HPDE6-E6E7 (cell line): ENCODE measurements around the gene WIPF1.

Experiments
- DNase-seq: peaks from one replicate; pipeline ENCODE4 v3.0.0; 2011; ENCODE audit warnings: missing footprints; ENCODE audit errors: extremely low spot score

WIPF1 gene

DNA sequence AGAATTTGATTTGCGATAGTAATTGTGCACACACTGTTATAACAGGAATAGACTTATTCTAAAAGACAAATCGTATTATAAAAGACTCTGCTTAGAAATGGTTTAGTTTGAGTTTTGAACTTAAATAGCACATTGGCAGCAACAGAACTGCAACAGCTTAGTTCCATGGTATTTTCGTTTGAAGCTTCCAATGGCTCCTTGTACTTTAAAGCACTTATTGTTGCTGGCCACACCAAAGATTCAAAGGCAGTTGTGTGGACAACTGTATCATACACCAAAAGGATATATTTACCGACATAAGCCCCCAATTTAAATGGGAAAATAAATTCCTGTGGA, 627 bp downstream of the WIPF1 start:
- DNase-seq = no peak

DNA sequence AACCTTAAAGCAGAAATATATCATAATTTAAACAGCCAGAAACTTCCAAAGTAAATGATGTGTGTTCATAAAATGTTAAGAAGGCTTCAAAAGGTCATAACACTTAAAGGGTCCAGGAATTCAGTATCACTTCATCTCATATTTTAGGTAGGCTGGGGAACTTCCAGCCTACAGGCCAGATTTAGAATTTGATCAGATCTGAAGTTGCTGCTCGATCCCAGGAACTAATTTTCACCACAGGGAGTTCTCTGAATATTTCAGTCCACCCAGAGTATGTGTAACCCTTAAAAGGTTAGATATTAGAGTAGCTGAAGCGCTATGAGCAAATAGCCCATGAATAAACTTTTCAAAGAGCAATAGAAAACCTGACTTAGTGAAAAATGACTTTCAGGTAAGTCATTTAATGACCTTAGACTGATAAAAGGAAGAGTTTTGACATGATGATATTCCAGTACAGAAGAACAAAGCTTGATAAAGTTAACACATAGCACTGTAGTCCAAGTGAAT, 1.7 kb downstream of the WIPF1 start:
- no peak for DNase-seq

GRCh38 chr2:174595116-174595809, 2.3 kb downstream of the WIPF1 start:
- no peak for DNase-seq

DNA sequence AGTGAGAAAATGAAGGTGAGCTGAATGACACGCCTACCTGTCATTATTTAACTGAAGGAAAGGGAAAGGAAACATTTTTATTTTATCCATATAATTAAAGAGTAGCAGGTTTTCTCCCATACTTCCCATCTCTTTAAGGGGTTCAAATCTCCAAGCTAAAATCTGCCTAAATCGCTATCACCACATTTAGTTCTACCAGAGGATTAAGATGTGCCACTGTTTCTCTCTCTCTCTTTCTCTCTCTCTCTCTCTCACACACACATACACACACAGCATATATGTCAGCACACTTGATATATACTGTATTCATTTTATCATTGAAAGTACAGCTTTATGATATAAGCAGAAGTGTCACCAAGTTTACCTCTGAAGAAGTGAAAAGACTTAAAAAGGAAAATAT, 3.1 kb downstream of the WIPF1 start:
- DNase-seq = no peak

DNA sequence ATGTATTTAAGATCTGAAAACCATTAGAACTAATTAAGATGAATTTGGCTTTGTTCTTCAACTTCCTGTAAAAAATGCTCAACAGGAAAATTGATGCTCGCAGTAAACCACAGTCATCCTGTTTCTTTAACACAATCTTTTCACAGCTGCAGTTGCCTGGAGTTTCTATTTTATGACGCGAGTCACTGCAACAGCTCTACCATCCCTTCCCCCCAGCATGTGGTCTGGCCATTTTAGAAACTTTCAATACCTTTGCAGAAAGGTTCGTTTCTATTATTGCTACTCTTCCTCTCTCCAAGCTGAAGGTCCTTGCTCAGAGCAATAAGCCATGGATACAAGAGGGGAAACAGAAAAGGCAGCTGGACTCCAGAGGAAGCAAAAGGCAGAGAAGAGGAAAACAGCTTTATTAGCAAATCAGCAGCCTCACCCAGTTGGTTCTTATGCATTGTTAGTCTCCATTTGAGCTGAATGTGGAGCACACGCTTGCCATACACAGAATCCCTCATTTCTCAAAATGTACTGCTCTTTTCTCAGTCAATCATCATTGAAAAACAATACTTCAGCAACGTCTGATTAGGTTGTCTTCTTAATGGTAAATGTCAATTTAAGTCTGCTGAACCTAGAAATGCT, 3.9 kb downstream of the WIPF1 start:
- DNase-seq = no peak

- DNase-seq = no peak
Measured at GRCh38 chr2:174593041-174593440, 4.6 kb downstream of the WIPF1 start.

- DNase-seq = no peak
Measured at GRCh38 chr2:174591740-174592139, 5.9 kb downstream of the WIPF1 start.

- no peak for DNase-seq
Measured at GRCh38 chr2:174590928-174591648, 6.5 kb downstream of the WIPF1 start.

- DNase-seq = no peak
Measured at GRCh38 chr2:174590346-174590745, 7.3 kb downstream of the WIPF1 start.

DNA sequence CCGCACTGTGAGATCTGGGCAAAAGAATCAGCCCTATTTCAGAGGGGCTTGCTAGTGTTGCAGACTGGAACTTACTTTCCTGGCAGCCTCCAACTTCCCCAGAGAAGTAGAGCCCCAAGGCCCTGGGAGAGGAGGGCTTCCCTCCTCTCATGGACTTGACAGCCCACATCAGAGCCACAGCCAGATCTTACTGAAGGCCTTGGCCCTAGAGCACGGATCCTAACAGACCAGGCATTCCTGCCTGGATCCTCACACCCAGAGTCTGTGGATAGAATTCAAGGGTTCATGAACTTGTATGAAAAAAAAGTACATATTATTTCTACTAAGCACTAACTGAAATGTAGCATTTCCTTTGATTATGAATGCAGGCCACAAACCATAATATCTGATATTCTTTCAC, 8.3 kb downstream of the WIPF1 start:
- no peak for DNase-seq

- no peak for DNase-seq
Measured at GRCh38 chr2:174588463-174588862, 9.1 kb downstream of the WIPF1 start.

- DNase-seq = no peak
Measured at GRCh38 chr2:174587579-174587978, 10.0 kb downstream of the WIPF1 start.

GRCh38 chr2:174586418-174587295, 10.9 kb downstream of the WIPF1 start:
- no peak for DNase-seq

- DNase-seq = no peak
Measured at GRCh38 chr2:174585657-174586252, 11.8 kb downstream of the WIPF1 start.

- no peak for DNase-seq
Measured at GRCh38 chr2:174585146-174585545, 12.5 kb downstream of the WIPF1 start.

DNA sequence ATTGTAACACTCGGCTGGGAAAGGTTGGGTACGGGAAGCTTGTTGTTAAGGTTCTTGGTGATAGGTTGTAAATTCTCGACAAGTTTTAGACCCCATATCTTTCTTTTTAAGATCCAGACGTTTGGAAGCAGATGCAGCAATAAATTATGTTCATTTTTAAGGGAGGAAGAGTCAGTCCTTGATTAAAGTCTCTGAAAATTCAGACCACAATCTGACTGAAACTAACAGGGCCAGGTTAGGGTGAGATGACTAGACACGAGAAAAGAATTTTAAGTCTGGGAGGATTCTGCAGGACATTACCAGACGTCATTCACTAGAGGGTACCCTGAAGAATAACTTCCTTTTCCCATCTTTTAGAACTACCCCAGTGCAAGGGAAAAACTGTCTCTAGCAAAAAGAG, 16.1 kb downstream of the WIPF1 start:
- no peak for DNase-seq

GRCh38 chr2:174580951-174581350, 16.7 kb downstream of the WIPF1 start:
- no peak for DNase-seq

- DNase-seq = no peak
Measured at GRCh38 chr2:174577967-174578589, 19.5 kb downstream of the WIPF1 start.

- DNase-seq = no peak
Measured at GRCh38 chr2:174575124-174575776, 22.4 kb downstream of the WIPF1 start.

- DNase-seq = no peak
Measured at GRCh38 chr2:174574657-174575056, 22.9 kb downstream of the WIPF1 start.
